H1 (cell line): Measurements from ENCODE around the gene TYRO3. TPM values are rescaled to one million over a fixed set of nuclear protein-coding genes. Genes with fewer than 3 reads are reported as not detected.

ENCODE experiments used
- ATF3 ChIP-seq: IDR thresholded peaks from 2 replicates; pipeline ENCODE4 v1.6.1; 2011; ENCODE audit warnings: low read depth, mild to moderate bottlenecking, low read length; ENCODE audit not compliant: insufficient read depth
- SIN3A ChIP-seq, 2 experiments: IDR thresholded peaks in 1 of 2; conservative IDR thresholded peaks in 1 of 2; 2 replicates each; pipeline ENCODE4 v1.6.1; 2011 to 2012; ENCODE audit warnings: low read length in 2 of 2, improper control_type of control experiment in 1 of 2, low read depth in 1 of 2, mild to moderate bottlenecking in 1 of 2
- TAF1 ChIP-seq: IDR thresholded peaks from 2 replicates; pipeline ENCODE4 v1.6.1; 2011; ENCODE audit warnings: mild to moderate bottlenecking, low read depth, low read length
- polyA plus RNA-seq, 7 experiments: library from polyadenylated mRNA; depleted of rRNA in 3 of 7; stranded (reverse) in 5 of 7; unstranded in 2 of 7; fragments of >200 nt in 5 of 7; fragments of 200-250 nt in 2 of 7; gene quantifications; 1 replicate in 5 of 7; 2 replicates in 1 of 7; 4 replicates in 1 of 7; pipeline versions ENCODE4 v1.2.1 to v1.2.3, GENCODE V29; 2011 to 2013; ENCODE audit warnings: missing spikeins in 2 of 7, mixed read lengths in 2 of 7
- total RNA-seq: library from RNA; stranded (reverse); fragmentation: NEBNext Ultra II Directional; extraction: Animal tissue kit (Norgen Biotek cat#: 25700); gene quantifications from 2 replicates; pipeline ENCODE4 v1.2.1, GENCODE V29; 2021

TYRO3 gene
- total and polyA plus RNA-seq, 2 of the 8 experiments (the other 6 are each of a cell fraction or from before 2014, with no cell fraction given), result 82.7 to 98.8 TPM

GRCh38 chr15:41521614-41522013, 37.4 kb upstream of the TYRO3 start (continued):
- no peak for TF ChIP-seq TAF1
- TF ChIP-seq ATF3, result no peak
- TF ChIP-seq SIN3A (conservative IDR thresholded peaks at IDR 0.05 in 1 of 2, IDR thresholded peaks at IDR 0.05 in 1 of 2; ENCODE audit: low read depth in 1 of 2, low read length in 2 of 2), result no peak
